Stimulated activated CD4-positive, alpha-beta T cell treated with anti-CD3 and anti-CD28 coated beads, Interleukin-4, amount 100 ng/mL, for 1 hour (primary cell): ENCODE measurements around the gene ACTG2.
"Not testable (repeated sequence)": the region's sequence is repeated elsewhere in the genome, so short reads cannot be mapped to it uniquely, and the experiment has no call there.

ENCODE experiments used
- DNase-seq: peaks from one replicate; pipeline ENCODE4 v3.0.0-alpha.2; 2020

The ACTG2 gene

DNA sequence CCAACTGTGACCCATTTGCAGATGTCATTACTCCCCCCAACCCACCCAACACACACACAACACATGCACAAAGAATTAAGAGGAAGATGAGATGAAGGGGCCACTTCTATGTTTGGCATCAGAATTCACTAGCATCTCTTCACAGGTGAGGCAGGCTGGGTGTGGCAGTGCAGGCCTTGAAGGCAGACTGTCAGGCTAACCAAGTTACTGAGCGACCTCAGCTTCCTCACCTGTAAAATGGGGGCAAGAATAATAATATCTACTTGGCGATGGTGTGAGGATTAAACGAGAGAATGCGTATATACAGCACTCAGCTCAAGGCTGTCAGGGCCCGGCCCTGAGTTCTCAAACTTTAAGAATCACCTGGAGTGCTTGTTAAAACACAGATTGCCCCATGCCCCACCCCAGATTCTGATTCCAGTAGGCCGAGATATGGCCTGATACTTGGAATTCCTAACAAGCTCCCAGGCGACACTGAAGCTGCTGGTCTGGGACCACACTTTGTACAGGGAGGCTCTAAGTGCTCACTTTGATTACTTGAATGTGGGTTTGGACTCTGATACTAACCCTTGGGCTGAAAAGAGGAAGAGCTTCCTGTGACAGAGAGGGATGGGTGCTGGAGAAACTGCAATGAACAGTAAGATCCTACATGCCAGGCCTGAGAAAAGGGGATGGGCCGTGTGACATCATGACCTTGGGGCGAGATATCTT lies 1.1 kb downstream of the ACTG2 start:
- no peak for DNase-seq

DNA sequence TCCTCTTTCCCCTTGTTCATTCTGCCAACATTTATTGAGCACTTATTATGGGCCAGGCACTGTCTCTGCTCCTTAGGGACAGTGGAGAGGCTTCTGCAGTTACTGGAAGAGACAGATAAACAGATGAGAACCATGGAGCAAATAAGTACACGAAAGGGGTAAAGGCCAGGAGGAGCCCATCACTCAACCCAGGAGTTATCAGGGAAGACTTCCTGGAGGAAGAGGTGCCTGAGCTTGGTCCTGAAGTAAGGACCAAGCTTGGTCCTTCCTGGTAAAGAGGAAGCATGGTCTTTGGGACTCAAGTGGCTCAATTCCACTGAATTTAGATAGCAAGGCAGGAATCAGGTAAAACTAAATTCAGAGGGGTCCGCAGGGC lies 1.7 kb downstream of the ACTG2 start:
- no peak for DNase-seq

DNA sequence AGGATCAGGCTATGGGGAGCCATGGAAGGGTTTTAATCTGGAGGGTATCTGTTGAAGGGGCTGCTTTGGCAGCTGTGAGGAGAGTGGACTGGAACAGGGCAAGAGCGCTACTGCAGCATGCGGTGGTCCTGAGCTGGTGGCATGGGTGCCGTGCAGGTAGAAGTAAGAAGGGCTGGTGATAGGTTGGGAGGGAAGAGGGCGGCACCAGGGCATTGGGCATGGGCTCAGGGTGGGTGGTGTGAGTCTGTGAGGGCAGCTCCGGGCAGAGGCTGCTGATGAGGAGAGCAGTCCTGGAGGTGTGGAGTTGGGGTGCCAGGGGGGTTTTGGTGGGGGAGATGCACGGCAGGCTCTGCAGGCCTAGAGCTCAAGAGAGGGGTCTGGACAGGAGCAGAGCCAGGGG lies 2.1 kb downstream of the ACTG2 start:
- DNase-seq: no peak

DNA sequence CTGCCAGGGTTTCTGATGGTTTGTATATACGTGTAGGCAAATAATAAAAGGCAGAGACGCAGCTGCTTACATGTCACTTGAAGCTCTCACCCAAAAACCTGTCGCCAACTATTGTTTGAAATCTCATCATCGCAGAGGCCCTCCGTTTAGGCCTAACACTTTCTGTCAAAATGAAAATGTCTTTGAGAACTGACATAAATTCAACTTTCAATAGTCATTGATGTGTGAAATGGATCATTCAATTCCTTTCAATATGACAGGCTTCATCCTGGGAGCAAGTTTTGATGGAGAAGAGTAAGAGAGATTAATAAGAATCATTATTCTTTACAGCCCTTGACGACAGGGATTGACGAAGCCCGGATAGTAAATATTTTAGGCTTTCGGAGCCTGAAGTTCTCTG lies 2.7 kb downstream of the ACTG2 start:
- DNase-seq: no peak

DNA sequence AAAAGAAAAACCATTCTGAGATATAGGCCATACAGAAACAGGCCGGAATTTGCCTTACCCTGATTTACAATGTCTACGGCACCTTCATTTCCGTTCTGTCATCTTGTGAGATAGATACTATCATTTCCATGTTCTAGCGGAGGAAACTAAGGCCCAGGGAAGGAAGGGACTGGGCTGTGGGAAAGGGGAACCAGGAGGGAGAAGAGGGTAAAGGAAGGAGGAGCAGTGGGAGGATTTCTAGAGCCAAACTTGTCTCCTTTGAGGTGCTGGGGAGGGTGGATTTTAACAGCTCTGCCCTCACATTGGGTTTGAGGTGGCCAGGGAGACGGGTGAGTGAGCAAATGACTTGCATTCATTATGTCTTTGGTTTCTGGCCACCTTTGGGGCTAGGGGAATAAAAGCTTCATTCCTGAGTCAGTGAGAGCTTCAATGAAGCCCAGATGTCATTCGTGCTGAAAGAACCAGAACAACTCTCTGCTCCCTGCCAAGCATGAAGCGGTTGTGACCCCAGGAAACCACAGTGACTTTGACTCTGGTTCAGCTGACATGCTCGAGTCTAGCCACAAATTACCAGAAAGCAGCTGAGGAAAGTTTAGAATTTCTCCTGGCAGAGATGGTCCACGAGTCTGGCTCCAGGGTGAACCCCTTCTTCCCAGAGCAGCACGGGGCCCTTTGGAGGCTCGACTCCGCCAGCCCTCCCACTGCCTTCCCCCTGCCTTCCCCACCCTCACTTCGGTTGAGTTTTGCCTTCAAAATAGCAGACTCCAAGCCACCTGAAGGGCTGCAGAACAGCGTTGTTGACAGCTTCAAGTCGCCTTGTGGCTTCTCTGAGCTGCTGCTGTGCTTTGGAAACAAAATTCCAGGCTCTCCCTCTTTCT lies 3.8 kb downstream of the ACTG2 start:
- DNase-seq: no peak

DNA sequence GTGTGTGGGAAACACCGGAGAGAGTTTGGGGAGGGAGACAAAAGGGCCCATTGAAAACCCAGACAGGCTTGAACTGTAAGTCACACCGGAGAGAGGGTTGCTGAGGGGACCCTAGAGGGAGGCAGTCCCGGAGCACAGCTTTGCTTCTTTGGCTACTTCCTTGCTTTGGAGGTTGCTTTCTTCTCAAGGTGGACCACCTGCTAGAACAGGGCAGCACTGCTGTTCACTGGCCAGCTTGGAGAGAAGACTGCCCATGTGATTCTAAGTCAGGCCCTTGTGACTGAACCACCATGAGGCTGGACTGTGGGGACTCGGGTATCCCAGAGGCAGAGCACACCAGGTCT lies 4.4 kb downstream of the ACTG2 start:
- no peak for DNase-seq

DNA sequence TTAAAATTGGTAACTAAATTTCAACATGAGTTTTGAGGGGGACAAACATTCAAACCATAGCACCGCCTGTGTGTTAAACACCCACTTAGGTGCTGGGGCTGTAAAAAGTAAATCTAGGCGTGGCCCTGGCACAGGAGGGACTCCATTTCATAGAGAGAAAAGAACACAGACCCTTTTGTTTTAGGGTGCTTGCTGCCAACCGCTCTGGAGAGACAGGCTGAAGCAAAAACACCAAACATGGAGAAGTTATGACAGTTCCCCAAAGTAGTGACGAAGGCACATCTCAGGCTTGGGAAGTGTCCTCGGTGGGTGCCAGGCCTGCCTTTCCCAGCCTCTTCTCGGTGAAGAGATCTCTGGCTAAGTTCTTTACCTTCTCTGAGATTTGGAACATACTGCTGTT lies 5.1 kb downstream of the ACTG2 start:
- no peak for DNase-seq

DNA sequence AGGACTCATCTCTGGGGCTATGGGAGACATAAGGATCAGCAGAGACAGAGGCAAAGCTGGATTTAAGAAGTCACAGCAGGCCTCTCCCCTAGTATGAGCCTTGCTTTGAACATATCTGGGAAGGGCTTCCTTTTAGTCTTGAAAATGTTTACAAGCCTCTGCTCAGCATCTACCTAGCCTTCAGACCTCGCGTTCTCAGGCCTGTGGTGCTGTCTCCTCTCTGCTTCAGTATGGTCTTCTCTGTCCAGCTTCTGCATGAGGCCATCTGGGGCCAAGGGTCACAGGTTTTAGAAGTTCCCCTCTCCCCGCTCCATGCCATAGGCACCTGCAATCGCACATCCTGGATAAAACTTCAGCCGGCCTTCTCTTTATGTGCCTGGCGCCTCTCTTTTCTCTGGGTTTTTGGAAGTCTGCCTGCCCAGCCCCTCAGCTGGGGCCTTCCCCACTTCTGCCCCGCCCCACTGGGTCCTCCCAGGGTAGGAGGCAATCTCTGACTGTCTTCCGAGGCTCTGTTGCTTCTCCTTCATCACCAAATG lies 7.1 kb downstream of the ACTG2 start:
- DNase-seq: no peak

DNA sequence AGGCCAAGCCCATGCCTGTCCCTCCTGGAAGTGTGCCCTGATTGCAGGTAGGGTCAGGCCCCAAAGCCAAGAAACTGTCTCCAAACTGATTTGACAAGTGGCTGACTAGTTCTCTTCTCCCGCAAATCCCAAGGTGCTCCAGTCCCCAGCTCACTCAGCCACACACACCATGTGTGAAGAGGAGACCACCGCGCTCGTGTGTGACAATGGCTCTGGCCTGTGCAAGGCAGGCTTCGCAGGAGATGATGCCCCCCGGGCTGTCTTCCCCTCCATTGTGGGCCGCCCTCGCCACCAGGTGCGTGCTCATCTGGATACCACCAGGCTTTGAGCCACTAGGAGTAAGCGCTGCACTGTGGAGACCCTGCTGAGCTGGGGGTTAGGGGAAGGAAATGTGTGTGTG lies 8.3 kb downstream of the ACTG2 start:
- no peak for DNase-seq

DNA sequence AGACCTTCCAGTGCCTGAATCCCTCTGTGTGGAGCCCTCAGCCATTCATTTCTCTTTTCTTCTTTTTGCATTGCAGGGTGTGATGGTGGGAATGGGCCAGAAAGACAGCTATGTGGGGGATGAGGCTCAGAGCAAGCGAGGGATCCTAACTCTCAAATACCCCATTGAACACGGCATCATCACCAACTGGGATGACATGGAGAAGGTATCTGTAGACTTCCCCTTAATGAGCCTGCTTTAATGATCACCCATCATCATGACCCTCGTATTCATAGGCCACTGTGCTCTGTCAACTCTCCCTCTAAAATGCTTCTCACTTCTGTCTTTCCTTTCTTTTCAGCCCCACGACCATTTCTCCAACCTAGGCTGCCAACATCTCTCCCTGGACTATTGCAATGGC lies 9.5 kb downstream of the ACTG2 start:
- no peak for DNase-seq

DNA sequence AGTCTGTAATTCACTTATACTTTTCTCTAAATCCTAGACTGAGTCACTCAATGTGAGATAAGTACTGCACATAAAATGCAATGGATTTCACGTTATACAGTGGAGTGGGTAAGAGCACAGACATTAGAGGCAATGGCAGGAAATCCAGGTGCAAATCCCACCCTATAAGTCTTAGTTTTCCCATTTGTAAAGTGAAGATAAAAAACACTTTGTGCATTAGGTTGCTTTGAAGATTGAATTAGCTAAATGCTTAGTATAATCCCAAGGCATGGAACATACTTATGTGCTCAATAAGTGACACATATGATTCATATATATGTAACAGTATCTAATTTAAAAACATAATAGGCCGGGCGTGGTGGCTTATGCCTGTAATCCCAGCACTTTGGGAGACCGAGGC lies 10.5 kb downstream of the ACTG2 start:
- no peak for DNase-seq

DNA sequence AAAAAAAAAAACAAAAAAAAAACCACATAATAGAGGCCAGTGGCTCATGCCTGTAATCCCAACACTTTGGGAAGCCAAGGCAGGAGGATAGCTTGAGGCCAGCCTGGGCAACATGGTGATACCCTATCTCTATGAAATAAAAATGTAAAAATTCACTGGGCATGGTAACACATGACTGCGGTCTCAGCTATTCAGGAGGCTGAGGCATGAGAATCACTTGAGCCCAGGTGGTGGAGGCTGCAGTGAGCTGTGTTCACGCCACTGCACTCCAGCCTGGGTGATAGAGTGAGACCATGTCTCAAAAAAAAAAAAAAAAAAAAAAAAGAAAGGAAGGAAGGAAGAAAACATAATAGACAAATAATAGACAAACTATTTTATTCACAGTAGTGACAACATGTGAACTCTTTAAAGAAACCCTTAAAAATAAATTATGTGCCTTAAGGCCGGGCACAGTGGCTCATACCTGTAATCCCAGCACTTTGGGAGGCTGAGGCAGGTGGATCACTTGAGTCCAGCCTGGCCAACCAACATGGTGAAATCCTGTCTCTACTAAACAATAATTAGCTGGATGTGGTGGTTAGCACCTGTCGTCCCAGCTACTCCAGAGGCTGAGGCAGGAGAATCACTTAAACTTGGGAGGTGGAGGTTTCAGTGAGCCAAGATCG lies 11.3 kb downstream of the ACTG2 start:
- DNase-seq: not testable (repeated sequence)

DNA sequence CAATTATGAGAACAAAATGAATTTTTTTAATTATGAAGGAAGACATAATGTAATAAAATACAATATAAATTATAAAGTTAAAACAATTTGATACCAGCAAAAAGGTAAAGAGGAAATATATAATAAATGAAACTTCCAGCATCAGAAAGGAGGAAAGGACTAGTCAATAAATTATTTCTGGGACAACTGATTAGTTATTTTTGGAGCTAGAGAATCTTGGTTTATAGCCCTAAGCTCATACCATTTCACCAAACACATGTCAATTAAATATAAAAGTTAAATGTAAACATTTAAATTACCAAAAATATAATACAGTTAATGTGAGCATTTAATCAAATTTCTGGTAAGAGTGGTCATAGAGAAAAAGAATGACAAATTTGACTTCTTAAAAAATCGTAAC lies 12.1 kb downstream of the ACTG2 start:
- DNase-seq: no peak

DNA sequence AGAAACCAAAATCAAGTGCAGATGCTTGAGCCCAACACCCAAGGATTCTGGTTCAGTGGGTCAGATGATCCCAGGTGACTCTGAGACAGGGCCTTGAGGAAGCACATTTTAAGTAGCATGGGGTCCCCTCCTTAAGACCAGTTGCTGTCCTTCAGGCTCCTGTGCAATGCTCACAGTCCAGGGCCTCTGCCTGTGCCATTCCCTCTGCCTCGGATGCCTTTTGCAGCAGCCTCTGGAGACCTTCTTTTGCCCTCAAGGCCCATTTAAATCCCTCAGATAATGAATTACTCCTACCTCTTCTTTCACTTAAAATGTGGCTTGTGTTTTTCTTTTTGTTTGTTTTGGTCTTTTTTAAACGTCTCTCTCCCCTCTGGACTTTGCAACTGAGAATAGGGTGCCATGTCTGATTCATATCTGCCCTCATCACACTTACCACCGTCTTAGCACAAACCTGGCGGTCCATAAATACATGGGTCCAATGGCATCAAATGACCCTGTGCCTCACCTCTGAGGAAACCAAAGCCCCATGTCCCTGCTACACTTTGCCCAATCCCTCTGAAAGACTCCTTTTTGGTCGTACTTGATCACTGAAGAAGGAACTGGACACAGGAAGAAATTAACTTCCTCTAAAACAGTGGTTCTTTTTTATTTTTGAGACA lies 14.2 kb downstream of the ACTG2 start:
- DNase-seq: no peak

DNA sequence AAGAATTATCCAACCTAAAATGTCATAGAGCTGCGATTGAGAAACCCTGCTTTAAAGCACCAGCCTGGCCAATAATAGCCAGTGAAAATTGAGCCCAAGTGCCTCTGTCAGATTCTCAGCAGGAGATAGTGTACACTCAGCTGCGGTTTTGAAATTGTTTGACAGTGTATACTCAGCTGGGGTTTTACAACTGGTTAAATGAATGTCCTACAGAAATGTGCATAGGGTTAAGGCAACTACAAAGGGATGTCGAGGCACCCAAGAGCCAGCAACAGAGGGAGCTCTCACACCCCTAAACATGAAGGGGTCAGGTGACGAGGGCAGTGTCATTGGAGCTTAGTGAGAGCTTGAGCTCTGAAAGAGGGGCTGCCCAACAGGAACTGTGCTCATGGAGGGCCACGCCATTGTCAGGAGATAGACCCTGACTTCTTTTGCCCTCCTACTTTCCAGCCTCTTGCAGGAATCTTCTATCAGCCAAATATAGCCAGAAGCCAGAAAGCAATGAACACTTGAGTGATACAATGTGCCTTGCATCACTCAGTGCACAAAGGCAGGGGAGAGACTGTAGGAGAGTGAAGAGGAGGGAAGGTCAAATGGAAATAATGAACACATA lies 15.1 kb downstream of the ACTG2 start:
- DNase-seq: peak; percentile 50

DNA sequence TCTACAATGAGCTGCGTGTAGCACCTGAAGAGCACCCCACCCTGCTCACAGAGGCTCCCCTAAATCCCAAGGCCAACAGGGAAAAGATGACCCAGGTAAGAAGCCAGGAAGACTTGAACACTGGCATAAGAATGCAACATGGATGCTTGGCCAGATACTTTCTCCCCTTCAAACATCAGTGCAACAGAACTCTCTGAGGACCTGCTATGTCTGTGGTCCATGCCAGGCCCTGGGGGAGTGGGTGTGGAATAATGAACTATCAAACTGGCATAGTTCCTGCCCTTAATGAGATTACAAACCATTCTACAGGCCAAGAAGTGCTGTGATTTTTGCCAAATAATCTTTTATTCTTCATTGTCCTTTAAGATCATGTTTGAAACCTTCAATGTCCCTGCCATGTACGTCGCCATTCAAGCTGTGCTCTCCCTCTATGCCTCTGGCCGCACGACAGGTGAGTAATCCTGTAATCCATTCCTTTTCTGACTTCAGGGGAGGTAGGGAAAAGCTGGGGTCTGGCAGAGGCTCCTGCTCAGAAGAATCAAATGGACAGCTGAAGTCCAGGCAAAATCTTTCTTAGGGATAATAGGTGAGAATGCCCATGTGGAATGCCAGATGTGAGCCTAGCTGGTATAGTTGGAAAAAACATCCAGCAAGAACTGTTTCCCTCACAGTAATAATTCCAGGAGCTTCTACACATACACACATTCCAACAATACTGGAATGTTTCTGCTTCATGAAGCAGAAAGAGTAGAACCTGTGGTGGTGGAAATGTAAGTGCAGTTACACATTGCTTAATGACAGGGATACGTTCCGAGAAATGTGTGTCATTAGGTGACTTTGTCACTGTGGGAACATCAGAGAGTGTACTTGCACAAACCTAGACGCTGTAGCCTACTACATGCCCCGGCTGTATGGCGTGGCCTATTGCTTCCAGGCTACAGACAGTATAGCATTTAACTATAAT lies 16.2 kb downstream of the ACTG2 start:
- DNase-seq: no peak

DNA sequence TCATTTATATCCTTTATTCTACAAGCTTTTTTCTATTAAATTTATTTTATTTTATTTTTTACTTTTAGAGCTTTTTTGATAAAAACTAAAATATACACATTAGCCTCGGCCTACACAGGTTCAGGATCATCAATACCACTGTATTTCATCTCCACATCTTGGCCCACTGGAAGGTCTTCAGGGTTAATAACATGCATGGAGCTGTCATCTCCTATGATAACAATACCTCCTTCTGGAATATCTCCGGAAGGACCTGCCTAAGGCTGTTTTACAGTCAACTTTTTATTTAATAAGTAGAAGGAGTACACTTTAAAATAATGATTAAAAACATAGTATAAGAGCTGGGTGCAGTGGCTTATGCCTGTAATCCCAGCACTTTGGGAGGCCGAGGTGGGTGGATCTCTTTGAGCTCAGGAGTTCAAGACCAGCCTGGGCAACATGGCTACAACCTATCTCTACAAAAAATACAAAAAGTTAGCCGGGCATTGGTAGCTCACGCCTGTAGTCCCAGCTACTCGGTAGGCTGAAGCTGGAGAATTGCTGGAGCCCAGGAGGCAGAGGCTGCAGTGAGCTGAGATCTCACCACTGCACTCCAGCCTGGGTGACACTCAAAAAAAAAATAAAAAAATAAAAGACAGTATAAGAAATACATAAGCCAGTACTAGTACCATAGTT lies 18.2 kb downstream of the ACTG2 start:
- no peak for DNase-seq

DNA sequence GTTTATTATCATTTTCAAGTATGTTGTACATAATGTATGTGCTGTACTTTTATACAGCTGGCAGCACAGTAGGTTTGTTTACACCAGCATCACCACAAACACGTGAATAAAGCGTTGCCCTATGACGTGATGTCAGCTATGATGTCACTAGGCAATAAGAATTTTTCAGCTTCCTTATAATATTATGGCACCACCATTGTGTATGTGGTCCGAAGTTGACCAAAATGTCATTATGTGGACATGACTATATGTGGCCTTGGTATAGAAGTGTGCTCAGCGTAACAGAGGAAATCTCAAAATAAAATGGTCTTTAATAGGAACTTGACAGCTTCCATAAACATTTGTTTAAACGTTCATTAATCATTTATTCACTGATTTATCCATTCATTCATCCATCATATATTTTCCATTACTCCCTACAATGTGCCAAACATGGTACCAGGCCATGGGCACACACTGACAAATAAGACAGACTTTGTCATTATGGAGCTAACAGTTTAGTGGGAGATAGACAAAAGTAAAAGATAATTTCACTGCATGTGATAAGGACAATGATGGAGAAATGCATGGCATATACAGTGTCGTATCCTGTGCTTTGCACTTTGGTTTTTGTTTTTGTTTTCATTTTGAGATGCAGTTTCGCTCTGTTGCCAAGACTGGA lies 18.9 kb downstream of the ACTG2 start:
- no peak for DNase-seq

DNA sequence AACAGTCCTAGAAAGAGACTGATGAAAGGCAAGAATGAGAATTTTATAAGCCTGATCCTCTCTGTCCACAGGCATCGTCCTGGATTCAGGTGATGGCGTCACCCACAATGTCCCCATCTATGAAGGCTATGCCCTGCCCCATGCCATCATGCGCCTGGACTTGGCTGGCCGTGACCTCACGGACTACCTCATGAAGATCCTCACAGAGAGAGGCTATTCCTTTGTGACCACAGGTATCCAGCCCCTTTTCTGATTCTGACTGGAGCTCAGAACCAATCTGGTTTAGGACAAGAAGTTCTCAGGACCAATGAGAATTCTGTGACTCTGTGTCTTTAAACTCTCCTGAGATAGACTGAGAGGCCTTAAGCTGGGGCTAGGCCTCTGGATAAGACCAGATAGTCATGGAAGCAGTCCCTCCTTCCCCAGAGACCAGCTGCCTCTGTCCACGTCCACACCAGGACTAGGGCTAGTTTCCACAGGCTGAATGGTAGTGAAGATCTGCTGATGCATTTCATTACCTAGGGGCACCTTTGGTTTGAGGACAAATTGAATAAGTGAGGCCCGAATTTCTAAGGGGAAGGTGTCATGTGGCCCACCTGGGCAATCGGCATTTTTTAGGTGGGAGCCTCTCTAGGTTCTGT lies 20.7 kb downstream of the ACTG2 start:
- no peak for DNase-seq

DNA sequence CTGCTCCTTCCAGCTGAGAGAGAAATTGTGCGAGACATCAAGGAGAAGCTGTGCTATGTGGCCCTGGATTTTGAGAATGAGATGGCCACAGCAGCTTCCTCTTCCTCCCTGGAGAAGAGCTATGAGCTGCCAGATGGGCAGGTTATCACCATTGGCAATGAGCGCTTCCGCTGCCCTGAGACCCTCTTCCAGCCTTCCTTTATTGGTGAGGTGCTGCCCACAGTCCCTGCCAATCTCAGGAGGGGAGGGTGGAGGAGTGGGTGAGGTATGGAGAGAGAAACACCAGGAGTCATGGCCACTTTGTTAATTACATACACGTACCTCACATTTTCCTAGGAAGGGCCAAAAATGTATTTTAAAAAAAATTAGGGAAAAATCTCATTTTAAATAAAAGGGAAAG lies 21.9 kb downstream of the ACTG2 start:
- no peak for DNase-seq
